Measurements from ENCODE around the gene ATP1A1.

ATP1A1 gene

GRCh38 chr1:116343019-116343418, 30.0 kb upstream of the ATP1A1 start:
- in situ Hi-C loops (cut with HindIII; ENCODE audit: low sequenced_read_pairs), result no loop called here

GRCh38 chr1:116345011-116345410, 28.0 kb upstream of the ATP1A1 start:
- in situ Hi-C loops (cut with HindIII; ENCODE audit: low sequenced_read_pairs), result no loop called here

- in situ Hi-C loops (cut with HindIII; ENCODE audit: low sequenced_read_pairs), result no loop called here
Measured at GRCh38 chr1:116345843-116346242, 27.2 kb upstream of the ATP1A1 start.

- in situ Hi-C loops (cut with HindIII; ENCODE audit: low sequenced_read_pairs), result no loop called here
Measured at GRCh38 chr1:116346943-116347673, 25.9 kb upstream of the ATP1A1 start.

- in situ Hi-C loops (cut with HindIII; ENCODE audit: low sequenced_read_pairs), result no loop called here
Measured at GRCh38 chr1:116347696-116348095, 25.3 kb upstream of the ATP1A1 start.

GRCh38 chr1:116350097-116350645, 22.9 kb upstream of the ATP1A1 start:
- in situ Hi-C loops (cut with HindIII; ENCODE audit: low sequenced_read_pairs), result no loop called here

- in situ Hi-C loops (cut with HindIII; ENCODE audit: low sequenced_read_pairs), result no loop called here
Measured at GRCh38 chr1:116351914-116352313, 21.1 kb upstream of the ATP1A1 start.

GRCh38 chr1:116352349-116352813, 20.7 kb upstream of the ATP1A1 start:
- in situ Hi-C loops (cut with HindIII; ENCODE audit: low sequenced_read_pairs), result no loop called here

GRCh38 chr1:116353155-116353554, 19.9 kb upstream of the ATP1A1 start:
- in situ Hi-C loops (cut with HindIII; ENCODE audit: low sequenced_read_pairs), result no loop called here

- in situ Hi-C loops (cut with HindIII; ENCODE audit: low sequenced_read_pairs), result no loop called here
Measured at GRCh38 chr1:116356067-116356466, 17.0 kb upstream of the ATP1A1 start.

GRCh38 chr1:116356673-116357072, 16.4 kb upstream of the ATP1A1 start:
- in situ Hi-C loops (cut with HindIII; ENCODE audit: low sequenced_read_pairs), result no loop called here

- in situ Hi-C loops (cut with HindIII; ENCODE audit: low sequenced_read_pairs), result no loop called here
Measured at GRCh38 chr1:116357487-116357886, 15.6 kb upstream of the ATP1A1 start.

- in situ Hi-C loops (cut with HindIII; ENCODE audit: low sequenced_read_pairs), result no loop called here
Measured at GRCh38 chr1:116359060-116359830, 13.8 kb upstream of the ATP1A1 start.

- in situ Hi-C loops (cut with HindIII; ENCODE audit: low sequenced_read_pairs), result no loop called here
Measured at GRCh38 chr1:116359871-116360270, 13.2 kb upstream of the ATP1A1 start.

GRCh38 chr1:116360429-116361173, 12.4 kb upstream of the ATP1A1 start:
- in situ Hi-C loops (cut with HindIII; ENCODE audit: low sequenced_read_pairs), result no loop called here

- in situ Hi-C loops (cut with HindIII; ENCODE audit: low sequenced_read_pairs), result no loop called here
Measured at GRCh38 chr1:116361648-116362047, 11.4 kb upstream of the ATP1A1 start.

GRCh38 chr1:116362050-116362449, 11.0 kb upstream of the ATP1A1 start:
- in situ Hi-C loops (cut with HindIII; ENCODE audit: low sequenced_read_pairs), result no loop called here

- in situ Hi-C loops (cut with HindIII; ENCODE audit: low sequenced_read_pairs), result no loop called here
Measured at GRCh38 chr1:116365353-116365780, 7.7 kb upstream of the ATP1A1 start.

- in situ Hi-C loops (cut with HindIII; ENCODE audit: low sequenced_read_pairs), result no loop called here
Measured at GRCh38 chr1:116365857-116366256, 7.2 kb upstream of the ATP1A1 start.

- in situ Hi-C loops (cut with HindIII; ENCODE audit: low sequenced_read_pairs), result no loop called here
Measured at GRCh38 chr1:116367256-116367945, 5.6 kb upstream of the ATP1A1 start.

GRCh38 chr1:116368241-116368640, 4.8 kb upstream of the ATP1A1 start:
- in situ Hi-C loops (cut with HindIII; ENCODE audit: low sequenced_read_pairs), result no loop called here
